Sigmoid colon (tissue), 7 donors: ENCODE data around the gene CALY. TPM values are rescaled to one million over a fixed set of nuclear protein-coding genes. Genes with fewer than 3 reads are reported as not detected.

Source experiments
- DNase-seq: peaks from one replicate; pipeline ENCODE4 v3.0.0-alpha.2; 2019
- H3K27ac ChIP-seq, 4 donors: fragments of 200-600 bp; sonication (generic); one replicate each; pipeline ENCODE4 v1.5.1; 2016 to 2019; ENCODE audit warnings: mild to moderate bottlenecking in 1 of 4
- H3K27me3 ChIP-seq, 3 donors: fragments of 200-600 bp; sonication (generic); one replicate each; pipeline ENCODE4 v1.5.1; 2019; ENCODE audit warnings: mild to moderate bottlenecking in 1 of 3
- H3K36me3 ChIP-seq, 4 donors: fragments of 200-600 bp; sonication (generic); one replicate each; pipeline ENCODE4 v1.5.1; 2016 to 2019
- H3K4me1 ChIP-seq, 4 donors: fragments of 200-600 bp; sonication (generic); one replicate each; pipeline ENCODE4 v1.5.1; 2017 to 2019
- H3K4me3 ChIP-seq, 4 donors: fragments of 200-600 bp; sonication (generic); one replicate each; pipeline ENCODE4 v1.5.1; 2017 to 2019; ENCODE audit warnings: mild to moderate bottlenecking in 2 of 4, moderate library complexity in 1 of 4
- H3K9me3 ChIP-seq, 4 donors: fragments of 200-600 bp in 3 of 4; sonication (generic) in 3 of 4; one replicate each; pipeline versions ENCODE4 v1.5.1 to v1.6.1; 2013 to 2019
- EP300 ChIP-seq, 4 donors: sonication (generic); formaldehyde crosslinking; IDR thresholded peaks; one replicate each; pipeline ENCODE4 v1.6.1; 2017; ENCODE audit warnings: antibody characterized with exemption in 4 of 4
- POLR2A ChIP-seq, 2 donors: fragments of 450-650 bp; IDR thresholded peaks; one replicate each; pipeline ENCODE4 v1.6.1; 2016; ENCODE audit warnings: antibody characterized with exemption in 2 of 2, mild to moderate bottlenecking in 2 of 2, moderate library complexity in 2 of 2
- POLR2AphosphoS5 ChIP-seq, 4 donors: sonication (generic); formaldehyde crosslinking; IDR thresholded peaks; one replicate each; pipeline ENCODE4 v1.6.1; 2017; ENCODE audit warnings: antibody characterized with exemption in 4 of 4
- WGBS, 2 donors: extraction: QIAGEN DNeasy Blood & Tissue Kit; methylation state at CpG; one replicate each; pipeline ENCODE4 v1.1.7; 2013; 5-methylcytosine and 5-hydroxymethylcytosine counted together
- intact Hi-C: fragments of 100-400 bp; cut with DNase I; formaldehyde crosslinking; loops from one replicate; pipeline ENCODE4 v1.15.1; 2023
- polyA plus RNA-seq, 3 donors: library from polyadenylated mRNA; stranded (reverse); fragments of 200-250 nt; gene quantifications; one replicate each; pipeline ENCODE4 v1.2.3, GENCODE V29; 2013
- total RNA-seq, 4 donors: library from RNA; depleted of rRNA; stranded (reverse); fragments of >200 nt; gene quantifications; one replicate each; pipeline ENCODE4 v1.1.0, GENCODE V29; 2016
- TF ChIP-seq, protein P1 (sequence below), 4 experiments: fragments of 450-650 bp in 3 of 4; fragments of 200-600 bp in 1 of 4; IDR thresholded peaks; one replicate each; pipeline ENCODE4 v1.5.1; 2016 to 2019; ENCODE audit warnings: antibody characterized with exemption in 4 of 4, mild to moderate bottlenecking in 3 of 4, moderate library complexity in 2 of 4
- donor health status: healthy with polysubstance abuse.
- donor health status: Bipolar disorder and iron deficiency.
- donor health status: healthy.

The CALY gene
- total and polyA plus RNA-seq, 7 donors, result 1.3 to 6.8 (median 5.0) TPM; not detected in 2

DNA sequence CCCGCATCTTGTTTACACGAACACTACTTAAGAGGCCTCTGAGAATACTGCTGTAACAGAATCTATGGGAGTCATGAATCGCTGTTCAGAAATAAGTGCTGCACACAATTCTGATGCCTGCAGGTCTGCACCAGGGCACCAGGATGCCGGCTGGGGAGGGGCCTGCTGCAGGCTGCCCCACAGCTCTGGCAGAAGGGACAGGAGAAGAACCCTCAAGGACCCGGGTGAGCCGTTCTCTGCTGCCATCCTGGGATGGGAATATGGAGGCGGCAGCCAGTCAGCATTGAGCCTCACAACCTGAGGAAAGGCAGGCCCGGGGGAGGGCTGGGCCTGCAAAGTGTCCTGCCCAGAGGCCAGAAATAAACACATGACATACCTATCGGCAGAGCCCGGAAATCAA lies 39.2 kb downstream of the CALY start:
- no peak for DNase-seq
- Histone ChIP-seq H3K9me3 (no peaks in the 10 kb centered on the region), H3K4me1 (no peaks in the 10 kb centered on the region), H3K27ac (no peak overlapping the region), H3K4me3 (no peak overlapping the region), H3K36me3 (peaks cover 52 to 100% (median 86%) of the 10 kb centered on the region in 4 donors), H3K27me3 (no peaks in the 10 kb centered on the region)
- 96 to 97% methylated on average over 10 of the region's 10 CpGs for WGBS, 2 donors
- intact Hi-C loops, result no loop called here
- TF ChIP-seq, protein P1, sequence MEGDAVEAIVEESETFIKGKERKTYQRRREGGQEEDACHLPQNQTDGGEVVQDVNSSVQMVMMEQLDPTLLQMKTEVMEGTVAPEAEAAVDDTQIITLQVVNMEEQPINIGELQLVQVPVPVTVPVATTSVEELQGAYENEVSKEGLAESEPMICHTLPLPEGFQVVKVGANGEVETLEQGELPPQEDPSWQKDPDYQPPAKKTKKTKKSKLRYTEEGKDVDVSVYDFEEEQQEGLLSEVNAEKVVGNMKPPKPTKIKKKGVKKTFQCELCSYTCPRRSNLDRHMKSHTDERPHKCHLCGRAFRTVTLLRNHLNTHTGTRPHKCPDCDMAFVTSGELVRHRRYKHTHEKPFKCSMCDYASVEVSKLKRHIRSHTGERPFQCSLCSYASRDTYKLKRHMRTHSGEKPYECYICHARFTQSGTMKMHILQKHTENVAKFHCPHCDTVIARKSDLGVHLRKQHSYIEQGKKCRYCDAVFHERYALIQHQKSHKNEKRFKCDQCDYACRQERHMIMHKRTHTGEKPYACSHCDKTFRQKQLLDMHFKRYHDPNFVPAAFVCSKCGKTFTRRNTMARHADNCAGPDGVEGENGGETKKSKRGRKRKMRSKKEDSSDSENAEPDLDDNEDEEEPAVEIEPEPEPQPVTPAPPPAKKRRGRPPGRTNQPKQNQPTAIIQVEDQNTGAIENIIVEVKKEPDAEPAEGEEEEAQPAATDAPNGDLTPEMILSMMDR (IDR thresholded peaks at IDR 0.05), result no peak
- TF ChIP-seq POLR2A (IDR thresholded peaks at IDR 0.05) (no peak), POLR2AphosphoS5 (IDR thresholded peaks at IDR 0.05) (no peak), EP300 (IDR thresholded peaks at IDR 0.05) (no peak)

DNA sequence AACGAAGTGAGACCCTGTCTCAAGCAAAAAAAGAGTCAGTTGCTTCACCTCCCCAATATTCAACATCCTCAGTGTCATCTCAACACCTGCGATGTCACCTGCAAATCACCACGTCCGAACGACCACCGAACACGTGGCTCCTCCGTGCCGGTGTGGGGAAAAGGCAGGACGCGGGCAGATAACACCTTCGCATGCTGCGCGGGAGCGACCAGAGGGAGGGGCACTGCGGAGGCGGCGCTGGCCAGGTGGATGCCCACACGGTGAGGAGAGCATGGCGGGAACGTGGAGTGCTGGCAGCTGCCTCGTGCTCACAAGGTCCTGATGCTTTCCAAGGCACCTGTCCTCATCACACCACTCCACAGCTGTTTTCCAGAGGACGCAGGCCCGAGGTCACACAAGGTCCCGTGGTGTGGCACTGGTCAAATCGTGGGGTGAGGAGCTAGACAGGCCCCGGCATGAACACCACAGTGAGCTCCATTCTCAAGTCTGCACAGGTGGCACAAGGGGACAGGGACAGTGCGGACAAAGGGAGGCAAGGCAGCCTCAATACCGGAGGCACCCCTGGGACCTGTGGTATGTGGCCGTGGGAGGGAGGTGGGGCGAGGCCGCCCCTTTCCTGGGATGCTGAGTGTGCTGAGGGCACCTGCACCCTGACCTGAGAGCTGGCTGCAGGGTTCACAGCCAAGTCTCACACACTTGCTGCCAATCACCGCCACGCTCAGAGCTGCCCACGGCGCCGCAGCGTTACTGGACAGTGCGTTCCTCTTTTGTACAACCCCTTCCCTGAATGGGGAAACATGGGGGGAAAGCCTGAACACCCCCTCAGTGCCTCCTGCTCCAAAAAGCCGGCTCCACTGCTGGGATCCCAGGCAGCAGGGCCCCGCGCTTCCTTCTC lies 41.0 kb downstream of the CALY start:
- WGBS, 2 donors, result 94 to 96% methylated on average over 42 of the region's 42 CpGs
- no peaks in the 10 kb centered on the region for H3K4me1 ChIP-seq
- no peaks in the 10 kb centered on the region for H3K27me3 ChIP-seq
- peaks cover 53 to 89% (median 77%) of the 10 kb centered on the region in 4 donors for H3K36me3 ChIP-seq
- intact Hi-C loops, result no loop called here
- DNase-seq, result no peak
- H3K27ac ChIP-seq, result no peak overlapping the region
- H3K9me3 ChIP-seq, result no peaks in the 10 kb centered on the region
- TF ChIP-seq, protein P1 (IDR thresholded peaks at IDR 0.05), result no peak
- TF ChIP-seq POLR2AphosphoS5 (IDR thresholded peaks at IDR 0.05) (no peak), EP300 (IDR thresholded peaks at IDR 0.05) (no peak), POLR2A (IDR thresholded peaks at IDR 0.05) (no peak)
- no peak overlapping the region for H3K4me3 ChIP-seq

DNA sequence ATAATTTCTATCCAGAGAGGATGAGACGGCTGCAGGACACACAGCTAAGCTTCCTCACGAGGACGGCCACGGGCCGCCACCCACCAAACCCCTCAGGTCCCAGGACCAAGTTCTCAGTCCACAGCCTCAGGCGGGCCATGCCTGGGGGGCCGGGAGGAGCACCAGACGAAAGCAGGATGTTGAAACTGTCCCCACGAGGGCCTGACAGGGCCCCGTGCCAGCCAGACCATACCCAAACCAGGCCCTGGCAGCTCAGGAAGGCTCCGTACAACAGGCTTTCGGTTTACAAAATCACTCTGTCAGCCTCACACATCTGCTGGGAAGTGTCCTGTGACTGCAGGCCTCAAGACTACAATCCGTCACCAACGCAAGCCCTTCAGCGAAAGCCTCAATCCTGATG lies 42.5 kb downstream of the CALY start:
- no peak overlapping the region for H3K4me3 ChIP-seq
- DNase-seq, result no peak
- no peaks in the 10 kb centered on the region for H3K4me1 ChIP-seq
- 90 to 91% methylated on average over 15 of the region's 15 CpGs for WGBS, 2 donors
- intact Hi-C loops, result no loop called here
- H3K9me3 ChIP-seq, result no peaks in the 10 kb centered on the region
- H3K27me3 ChIP-seq, result no peaks in the 10 kb centered on the region
- H3K36me3 ChIP-seq, result peaks cover 46 to 89% (median 77%) of the 10 kb centered on the region in 4 donors
- H3K27ac ChIP-seq, result no peak overlapping the region
- TF ChIP-seq POLR2A (IDR thresholded peaks at IDR 0.05) (no peak), POLR2AphosphoS5 (IDR thresholded peaks at IDR 0.05) (no peak), EP300 (IDR thresholded peaks at IDR 0.05) (no peak)
- TF ChIP-seq, protein P1 (IDR thresholded peaks at IDR 0.05), result no peak

DNA sequence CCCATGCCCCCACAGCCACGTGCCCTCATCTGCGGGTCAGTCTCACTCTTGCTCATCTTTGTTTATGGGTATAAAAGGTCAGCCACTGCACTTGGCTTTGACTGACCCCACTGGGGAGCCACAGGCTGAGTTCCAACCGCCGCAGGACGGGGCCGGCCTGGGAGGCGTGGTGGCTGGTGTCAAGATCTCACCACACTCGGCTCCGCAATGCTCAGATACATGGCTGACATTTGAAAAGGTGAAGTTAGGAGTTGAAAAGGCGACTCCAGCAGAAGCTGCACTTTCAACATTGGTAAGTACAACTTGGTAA lies 42.9 kb downstream of the CALY start:
- no peaks in the 10 kb centered on the region for H3K27me3 ChIP-seq
- 91 to 92% methylated on average over 10 of the region's 10 CpGs for WGBS, 2 donors
- no peak for TF ChIP-seq POLR2A (IDR thresholded peaks at IDR 0.05)
- TF ChIP-seq, protein P1 (IDR thresholded peaks at IDR 0.05), result no peak
- TF ChIP-seq POLR2AphosphoS5 (IDR thresholded peaks at IDR 0.05), result no peak
- no peak for TF ChIP-seq EP300 (IDR thresholded peaks at IDR 0.05)
- DNase-seq, result no peak
- no peaks in the 10 kb centered on the region for H3K4me1 ChIP-seq
- H3K9me3 ChIP-seq, result no peaks in the 10 kb centered on the region
- H3K4me3 ChIP-seq, result no peak overlapping the region
- H3K27ac ChIP-seq, result peak overlapping the region in 1 of 4 donors; percentile 24
- intact Hi-C loops, result no loop called here
- H3K36me3 ChIP-seq, result peaks cover 44 to 89% (median 77%) of the 10 kb centered on the region in 4 donors
